Activated CD8-positive, alpha-beta T cell treated with anti-CD3 and anti-CD28 coated beads for 36 hours (primary cell): Measurements from ENCODE around the gene C1R. TPM values are rescaled to one million over a fixed set of nuclear protein-coding genes. Genes with fewer than 3 reads are reported as not detected.
A peak's percentile ranks its signal among the peaks of the same experiment; 100 is the strongest.
"Not testable (repeated sequence)": the region's sequence is repeated elsewhere in the genome, so short reads cannot be mapped to it uniquely, and the experiment has no call there.

Experiments used
- ATAC-seq: fragments of 200-7000 bp; cut with Tn5 transposase; one replicate; pipeline ENCODE4 v1.10.0; 2021; ENCODE audit warnings: mild to moderate bottlenecking, moderate library complexity
- CTCF ChIA-PET: fragments of 350-600 bp; sonication (Branson Sonifier 250); formaldehyde crosslinking; loops from one replicate; lab custom pipeline; 2021; ENCODE audit warnings: antibody characterized with exemption; lab: Charles Lee
- POLR2A ChIA-PET: fragments of 350-600 bp; sonication (Branson Sonifier 250); formaldehyde crosslinking; loops from one replicate; lab custom pipeline; 2021; ENCODE audit warnings: antibody characterized with exemption; lab: Charles Lee
- DNase-seq: peaks from one replicate; pipeline ENCODE4 v3.0.0-alpha.2; 2020
- H3K27ac Mint-ChIP-seq: one replicate; pipeline ENCODE4 v1.8.0; 2021; ENCODE audit warnings: mild to moderate bottlenecking, mixed read lengths
- H3K27me3 Mint-ChIP-seq: one replicate; pipeline ENCODE4 v1.8.0; 2021; ENCODE audit warnings: mixed read lengths
- H3K36me3 Mint-ChIP-seq: one replicate; pipeline ENCODE4 v1.8.0; 2021; ENCODE audit warnings: low read depth, mixed read lengths
- H3K4me1 Mint-ChIP-seq: one replicate; pipeline ENCODE4 v1.8.0; 2021; ENCODE audit warnings: low read depth, mixed read lengths
- H3K4me3 Mint-ChIP-seq: one replicate; pipeline ENCODE4 v1.8.0; 2021; ENCODE audit warnings: mild to moderate bottlenecking, moderate library complexity, mixed read lengths
- H3K9me3 Mint-ChIP-seq: one replicate; pipeline ENCODE4 v1.8.0; 2021; ENCODE audit warnings: mixed read lengths
- CTCF ChIP-seq: fragments of 200-600 bp; IDR thresholded peaks from one replicate; pipeline ENCODE4 v1.8.0; 2022; ENCODE audit warnings: antibody characterized with exemption, mild to moderate bottlenecking
- intact Hi-C: fragments of 100-400 bp; cut with micrococcal nuclease; formaldehyde crosslinking; loops from one replicate; pipeline ENCODE4 v1.10.0; 2022
- total RNA-seq, 2 experiments: library from RNA; stranded (reverse); gene quantifications; one replicate each; pipeline ENCODE4 v1.2.3, GENCODE V29; 2021

C1R gene
- total RNA-seq, 2 experiments from 2014 or later, result 0.97 to 2.4 TPM

- ATAC-seq, result no peak
- Mint-ChIP-seq H3K4me1 (peaks cover 34% of the 10 kb centered on the region), H3K4me3 (peak overlapping the region; percentile 88), H3K27ac (peak overlapping the region; percentile 93), H3K36me3 (peaks cover 28% of the 10 kb centered on the region), H3K27me3 (no peaks in the 10 kb centered on the region), H3K9me3 (peaks cover 14% of the 10 kb centered on the region)
- CTCF ChIA-PET, result interaction anchor here (1.0 to 3.7 kb wide), 20 partner anchors 10 to 236 kb away, joined by 3 to 32 read pairs (median 6); partner anchors contain the start of genes C12orf57, C1R, LPCAT3 and RNU7-1
- TF ChIP-seq CTCF, result no peak
- POLR2A ChIA-PET, result interaction anchor here (0.5 to 3.8 kb wide), 14 partner anchors 8 to 164 kb away, joined by 3 to 36 read pairs (median 5); partner anchors contain the start of genes C12orf57, CLSTN3, LPCAT3 and RNU7-1
- DNase-seq, result no peak
- intact Hi-C loops, result loop anchor here (10.0 kb wide), 1 partner anchor 163 kb away; the partner anchor contains the start of genes C12orf57 and RNU7-1
Observed at GRCh38 chr12:7107636-7108002, 15.4 kb upstream of the C1R start.

GRCh38 chr12:7107181-7107580 is 14.9 kb upstream of the C1R start:
- Mint-ChIP-seq H3K36me3 (peaks cover 28% of the 10 kb centered on the region), H3K4me1 (peaks cover 34% of the 10 kb centered on the region), H3K9me3 (peaks cover 14% of the 10 kb centered on the region), H3K4me3 (peak overlapping the region; percentile 28)
- ChIA-PET POLR2A (interaction anchor here (1.0 to 3.8 kb wide), 8 partner anchors 9 to 163 kb away, joined by 3 to 36 read pairs (median 8); partner anchors contain the start of genes C12orf57, CLSTN3, LPCAT3 and RNU7-1), CTCF (interaction anchor here (0.6 to 3.7 kb wide), 13 partner anchors 11 to 235 kb away, joined by 3 to 32 read pairs (median 6); partner anchors contain the start of genes C12orf57, C1R, LPCAT3 and RNU7-1)
- intact Hi-C loops, result loop anchor here (10.0 kb wide), 1 partner anchor 162 kb away; the partner anchor contains the start of genes C12orf57 and RNU7-1
- H3K27ac Mint-ChIP-seq, H3K27me3 Mint-ChIP-seq, ATAC-seq, DNase-seq: not testable (repeated sequence)

- intact Hi-C loops, result loop anchor here (10.0 kb wide), 1 partner anchor 161 kb away; the partner anchor contains the start of genes C12orf57 and RNU7-1
- DNase-seq (no peak), ATAC-seq (no peak)
- ChIA-PET POLR2A (interaction anchor here (0.7 to 3.8 kb wide), 2 partner anchors 127 to 162 kb away, joined by 3 to 36 read pairs; partner anchors contain the start of genes C12orf57 and RNU7-1), CTCF (no interaction called here)
- Mint-ChIP-seq H3K4me1 (peaks cover 34% of the 10 kb centered on the region), H3K27me3 (no peaks in the 10 kb centered on the region), H3K4me3 (no peak overlapping the region), H3K9me3 (peaks cover 14% of the 10 kb centered on the region), H3K36me3 (peaks cover 27% of the 10 kb centered on the region), H3K27ac (no peak overlapping the region)
- no peak for TF ChIP-seq CTCF
Observed at GRCh38 chr12:7106082-7106481, 13.8 kb upstream of the C1R start.

GRCh38 chr12:7103837-7104584 is 11.8 kb upstream of the C1R start:
- H3K4me1 Mint-ChIP-seq, result peaks cover 25% of the 10 kb centered on the region
- no peaks in the 10 kb centered on the region for H3K27me3 Mint-ChIP-seq
- no peak for ATAC-seq
- intact Hi-C loops, result loop anchor here (10.0 kb wide), 1 partner anchor 159 kb away; the partner anchor contains the start of genes C12orf57 and RNU7-1
- H3K9me3 Mint-ChIP-seq, result peaks cover 14% of the 10 kb centered on the region
- H3K4me3 Mint-ChIP-seq, result no peak overlapping the region
- ChIA-PET POLR2A (interaction anchor here (2.2 kb wide), 1 partner anchor 160 kb away, joined by 6 read pairs; the partner anchor contains the start of genes C12orf57 and RNU7-1), CTCF (interaction anchor here (1.1 kb wide), 1 partner anchor 9 kb away, joined by 7 read pairs; no protein-coding TSS in a partner anchor)
- no peak for DNase-seq
- TF ChIP-seq CTCF, result no peak
- H3K27ac Mint-ChIP-seq, result no peak overlapping the region
- peaks cover 27% of the 10 kb centered on the region for H3K36me3 Mint-ChIP-seq

- TF ChIP-seq CTCF, result no peak
- Mint-ChIP-seq H3K36me3 (peaks cover 29% of the 10 kb centered on the region), H3K9me3 (peaks cover 14% of the 10 kb centered on the region), H3K4me1 (peaks cover 20% of the 10 kb centered on the region), H3K27ac (no peak overlapping the region), H3K4me3 (no peak overlapping the region), H3K27me3 (no peaks in the 10 kb centered on the region)
- ChIA-PET POLR2A (interaction anchor here (1.0 to 2.2 kb wide), 5 partner anchors 10 to 159 kb away, joined by 3 to 7 read pairs (median 4); partner anchors contain the start of genes C12orf57, LPCAT3 and RNU7-1), CTCF (interaction anchor here (1.6 to 3.3 kb wide), 3 partner anchors 9 to 179 kb away, joined by 5 to 21 read pairs (median 12); partner anchors contain the start of gene C1R)
- ATAC-seq (no peak), DNase-seq (no peak)
- intact Hi-C loops, result loop anchor here (10.0 kb wide), 1 partner anchor 158 kb away; the partner anchor contains the start of genes C12orf57 and RNU7-1
Observed at GRCh38 chr12:7102582-7102981, 10.3 kb upstream of the C1R start.
